SU-DHL-6 (cell line): ENCODE results near the gene CHP2.

Source experiments
- H2AFZ ChIP-seq: fragments of 200-600 bp; sonication (generic); 2 replicates; pipeline ENCODE4 v1.6.1; 2014; ENCODE audit warnings: low read depth, mild to moderate bottlenecking, moderate library complexity, mixed read lengths, antibody characterized with exemption, low read length; ENCODE audit not compliant: severe bottlenecking
- H3F3A ChIP-seq: fragments of 200-600 bp; shearing (Covaris generic); 2 replicates; pipeline ENCODE4 v1.6.0; 2016; ENCODE audit warnings: antibody characterized with exemption, mild to moderate bottlenecking; ENCODE audit not compliant: insufficient read depth
- H3K27ac ChIP-seq: fragments of 200-600 bp; sonication (generic); 2 replicates; pipeline ENCODE4 v1.5.1; 2016; ENCODE audit warnings: low read depth, mild to moderate bottlenecking, low read length, moderate library complexity, mixed read lengths
- H3K27me3 ChIP-seq: fragments of 200-600 bp; sonication (generic), shearing (Covaris generic); 2 replicates; pipeline ENCODE4 v1.6.0; 2014; ENCODE audit warnings: mild to moderate bottlenecking, low read length
- H3K36me3 ChIP-seq: fragments of 200-600 bp; sonication (generic); 2 replicates; pipeline ENCODE4 v1.6.1; 2014; ENCODE audit warnings: mild to moderate bottlenecking, low read length, mixed read lengths
- H3K4me2 ChIP-seq: fragments of 300-600, 200-600 bp; shearing (Covaris generic), sonication (generic); 2 replicates; pipeline ENCODE4 v1.6.0; 2014; ENCODE audit warnings: low read length, low read depth, mild to moderate bottlenecking; ENCODE audit not compliant: poor library complexity, severe bottlenecking
- H3K4me3 ChIP-seq: fragments of 200-600 bp; sonication (generic); 2 replicates; pipeline ENCODE4 v1.5.1; 2014; ENCODE audit warnings: antibody characterized with exemption, low read length, mild to moderate bottlenecking, mixed read lengths; ENCODE audit not compliant: insufficient read depth, poor library complexity, severe bottlenecking
- H3K79me2 ChIP-seq: fragments of 200-600 bp; sonication (generic); 2 replicates; pipeline ENCODE4 v1.6.1; 2014; ENCODE audit warnings: mild to moderate bottlenecking, low read length, moderate library complexity; ENCODE audit not compliant: insufficient read depth
- H3K9ac ChIP-seq: fragments of 200-600 bp; sonication (generic); 2 replicates; pipeline ENCODE4 v1.7.0; 2014; ENCODE audit warnings: mild to moderate bottlenecking, low read length
- H3K9me2 ChIP-seq: fragments of 200-600 bp; sonication (generic); replicated peaks from 2 replicates; pipeline ENCODE4 v1.6.1; 2014; ENCODE audit warnings: low read length; ENCODE audit not compliant: insufficient read depth
- H3K9me3 ChIP-seq: fragments of 200-600 bp; sonication (generic); 2 replicates; pipeline ENCODE4 v1.6.1; 2014; ENCODE audit warnings: low read length, mixed read lengths; ENCODE audit not compliant: insufficient read depth
- H4K20me1 ChIP-seq: fragments of 200-600 bp; sonication (generic); 2 replicates; pipeline ENCODE4 v1.6.1; 2014; ENCODE audit warnings: low read depth, mild to moderate bottlenecking, antibody characterized with exemption, low read length, moderate library complexity, mixed read lengths
- CTCF ChIP-seq: fragments of 200-600 bp; sonication (generic); IDR thresholded peaks from one replicate; pipeline ENCODE4 v1.5.1; 2017; ENCODE audit warnings: antibody characterized with exemption, mild to moderate bottlenecking, low read length, moderate library complexity; ENCODE audit not compliant: insufficient read depth, poor library complexity, severe bottlenecking
- EZH2phosphoT487 ChIP-seq: fragments of 200-600 bp; sonication (generic), shearing (Covaris generic); conservative IDR thresholded peaks from 2 replicates; pipeline ENCODE4 v1.6.1; 2018; ENCODE audit warnings: mild to moderate bottlenecking, antibody characterized with exemption, low read length, moderate library complexity, mixed read lengths

The CHP2 gene

GRCh38 chr16:23724096-23724784 is 30.6 kb upstream of the CHP2 start:
- H3K9me2 ChIP-seq = no peaks in the 10 kb centered on the region
- no peaks in the 10 kb centered on the region; the same call in 1 of the 2 replicates for H3K27me3 ChIP-seq
- H3K79me2 ChIP-seq = no peaks in the 10 kb centered on the region
- H3K9ac ChIP-seq = no peak overlapping the region
- H3K36me3 ChIP-seq = no peaks in the 10 kb centered on the region
- H3K27ac ChIP-seq = no peak overlapping the region
- H3K4me2 ChIP-seq = no peak overlapping the region
- no peaks in the 10 kb centered on the region for H3F3A ChIP-seq
- TF ChIP-seq CTCF (no peak), EZH2phosphoT487 (no peak)
- H4K20me1 ChIP-seq = no peaks in the 10 kb centered on the region
- no peaks in the 10 kb centered on the region for H3K9me3 ChIP-seq
- H3K4me3 ChIP-seq = no peak overlapping the region
- no peak overlapping the region for H2AFZ ChIP-seq

- Histone ChIP-seq H3K4me2 (no peak overlapping the region), H3K9me3 (no peaks in the 10 kb centered on the region), H3K79me2 (no peaks in the 10 kb centered on the region), H3F3A (no peaks in the 10 kb centered on the region), H3K9ac (no peak overlapping the region), H3K27me3 (no peaks in the 10 kb centered on the region; the same call in 1 of the 2 replicates), H3K4me3 (no peak overlapping the region), H3K36me3 (no peaks in the 10 kb centered on the region), H3K9me2 (no peaks in the 10 kb centered on the region), H2AFZ (no peak overlapping the region), H4K20me1 (no peaks in the 10 kb centered on the region), H3K27ac (no peak overlapping the region)
- TF ChIP-seq EZH2phosphoT487 = no peak
- no peak for TF ChIP-seq CTCF
Observed at GRCh38 chr16:23724785-23725131, 30.1 kb upstream of the CHP2 start.

GRCh38 chr16:23726710-23727109 is 28.1 kb upstream of the CHP2 start:
- Histone ChIP-seq H3F3A (no peaks in the 10 kb centered on the region), H3K4me2 (no peak overlapping the region), H3K4me3 (no peak overlapping the region), H3K27me3 (no peaks in the 10 kb centered on the region; the same call in 1 of the 2 replicates), H3K27ac (no peak overlapping the region), H2AFZ (no peak overlapping the region), H3K79me2 (no peaks in the 10 kb centered on the region), H3K9ac (no peak overlapping the region), H3K9me3 (no peaks in the 10 kb centered on the region), H3K36me3 (no peaks in the 10 kb centered on the region), H4K20me1 (no peaks in the 10 kb centered on the region), H3K9me2 (no peaks in the 10 kb centered on the region)
- TF ChIP-seq CTCF = no peak
- TF ChIP-seq EZH2phosphoT487 = no peak
